A549 (cell line): ENCODE measurements around the gene NGRN. TPM values are rescaled to one million over a fixed set of nuclear protein-coding genes. Genes with fewer than 3 reads are reported as not detected.

Experiments
- ATAC-seq, 2 experiments: fragments of 200-7000 bp in 1 of 2; fragments of >200 bp in 1 of 2; cut with Nextera tagmentation in 1 of 2; cut with Tn5 transposase in 1 of 2; 3 replicates each; pipeline versions ENCODE4 v1.8.0 to v1.9.1; 2018 to 2020; ENCODE audit warnings: mild to moderate bottlenecking in 1 of 2, moderate library complexity in 1 of 2
- CTCF ChIA-PET: fragments of 300-600 bp; sonication (Branson Sonifier 250); formaldehyde crosslinking; extraction: SDS; loops from one replicate; lab custom pipeline; 2021; ENCODE audit warnings: antibody characterized with exemption, inconsistent platforms; lab: Yijun Ruan, JAX
- POLR2A ChIA-PET: fragments of 350-600 bp; formaldehyde crosslinking; extraction: SDS; loops from one replicate; lab custom pipeline; 2021; ENCODE audit warnings: antibody characterized with exemption, inconsistent platforms; lab: Yijun Ruan, JAX
- DNase-seq, 2 experiments: peaks; one replicate each; pipeline versions ENCODE4 v3.0.0 to v3.0.0-alpha.2; 2011 to 2016; ENCODE audit warnings: low read depth in 1 of 2, low spot score in 1 of 2
- FAIRE-seq: peaks from 2 replicates; lab custom pipeline; 2011; peaks lifted over from hg19 to GRCh38; lab: Jason Lieb, UNC
- H3K27ac ChIP-seq, 2 experiments: fragments of >200 bp; sonication (Bioruptor Twin); formaldehyde crosslinking; 3 replicates each; pipeline ENCODE4 v1.5.1; 2016 to 2017
- H3K4me1 ChIP-seq: fragments of >200 bp; sonication (Bioruptor Twin); formaldehyde crosslinking; 3 replicates; pipeline ENCODE4 v1.6.1; 2016
- H3K4me2 ChIP-seq: fragments of >200 bp; sonication (Bioruptor Twin); formaldehyde crosslinking; 3 replicates; pipeline ENCODE4 v1.6.1; 2016
- H3K4me3 ChIP-seq: fragments of >200 bp; sonication (Bioruptor Twin); formaldehyde crosslinking; 3 replicates; pipeline ENCODE4 v1.5.1; 2016
- H3K9me3 ChIP-seq: fragments of >200 bp; sonication (Bioruptor Twin); formaldehyde crosslinking; 3 replicates; pipeline ENCODE4 v1.6.1; 2016
- ATOH8 ChIP-seq: fragments of 250-450 bp; sonication (Bioruptor Pico); IDR thresholded peaks from 2 replicates; pipeline ENCODE4 v1.5.0; 2020; ENCODE audit warnings: low read depth, mild to moderate bottlenecking, moderate library complexity
- BHLHE40 ChIP-seq: IDR thresholded peaks from 2 replicates; pipeline ENCODE4 v1.6.1; 2012; ENCODE audit warnings: low read depth, low read length, inconsistent platforms
- CEBPB ChIP-seq, 2 experiments: fragments of >200 bp in 1 of 2; sonication (Bioruptor Twin) in 1 of 2; formaldehyde crosslinking in 1 of 2; IDR thresholded peaks; 2 replicates each; pipeline ENCODE4 v1.6.1; 2012 to 2016
- CHD2 ChIP-seq: fragments of 150-350 bp; IDR thresholded peaks from 2 replicates; pipeline ENCODE4 v1.6.1; 2014; ENCODE audit warnings: low read length; ENCODE audit not compliant: partially characterized antibody
- E2F6 ChIP-seq: IDR thresholded peaks from 2 replicates; pipeline ENCODE4 v1.6.1; 2012; ENCODE audit warnings: low read depth, borderline replicate concordance
- EHF ChIP-seq: fragments of 250-450 bp; sonication (Bioruptor Pico); IDR thresholded peaks from 2 replicates; pipeline ENCODE4 v1.5.0; 2020; ENCODE audit warnings: mild to moderate bottlenecking
- EHMT2 ChIP-seq: fragments of 200-600 bp; sonication (generic); IDR thresholded peaks from 2 replicates; pipeline ENCODE4 v1.6.1; 2016; ENCODE audit warnings: antibody characterized with exemption, low read depth, mild to moderate bottlenecking, moderate library complexity
- EP300 ChIP-seq, 2 experiments: fragments of >200 bp; sonication (Bioruptor Twin); formaldehyde crosslinking; IDR thresholded peaks; 2 replicates in 1 of 2; 3 replicates in 1 of 2; pipeline ENCODE4 v1.6.1; 2016 to 2017
- HDAC2 ChIP-seq: fragments of 200-600 bp; sonication (generic); IDR thresholded peaks from 2 replicates; pipeline ENCODE4 v1.6.1; 2016
- HEYL ChIP-seq: fragments of 250-450 bp; sonication (Bioruptor Pico); IDR thresholded peaks from 2 replicates; pipeline ENCODE4 v1.8.0; 2021; ENCODE audit warnings: mild to moderate bottlenecking, moderate library complexity
- JUNB ChIP-seq: fragments of >200 bp; sonication (Bioruptor Twin); formaldehyde crosslinking; IDR thresholded peaks from 2 replicates; pipeline ENCODE4 v1.6.1; 2016
- MAFK ChIP-seq: fragments of 450-650 bp; IDR thresholded peaks from 2 replicates; pipeline ENCODE4 v1.6.1; 2014; ENCODE audit not compliant: partially characterized antibody
- MYC ChIP-seq: IDR thresholded peaks from 2 replicates; pipeline ENCODE4 v1.6.1; 2012; ENCODE audit warnings: mild to moderate bottlenecking, inconsistent platforms, low read length, improper control_type of control experiment, borderline replicate concordance
- NFE2L2 ChIP-seq: fragments of 150-350 bp; conservative IDR thresholded peaks from 2 replicates; pipeline ENCODE4 v1.6.1; 2014; ENCODE audit warnings: low read length
- PBX3 ChIP-seq: IDR thresholded peaks from 2 replicates; pipeline ENCODE4 v1.6.1; 2012
- POLR2AphosphoS2 ChIP-seq: conservative IDR thresholded peaks from 2 replicates; pipeline ENCODE4 v1.6.1; 2012; ENCODE audit warnings: low read length, improper control_type of control experiment, inconsistent platforms
- RCOR1 ChIP-seq: fragments of 150-350 bp; IDR thresholded peaks from 2 replicates; pipeline ENCODE4 v1.6.1; 2014; ENCODE audit warnings: antibody characterized with exemption, low read length, low read depth
- RNF2 ChIP-seq: fragments of 200-600 bp; sonication (generic); IDR thresholded peaks from 2 replicates; pipeline ENCODE4 v1.6.1; 2016; ENCODE audit warnings: low read depth, mild to moderate bottlenecking, antibody characterized with exemption, moderate library complexity, borderline replicate concordance
- TP53 ChIP-seq: fragments of 250-450 bp; sonication (Bioruptor Pico); IDR thresholded peaks from 2 replicates; pipeline ENCODE4 v1.5.0; 2021; ENCODE audit warnings: mild to moderate bottlenecking, moderate library complexity
- WGBS: methylation state at CpG from one replicate; pipeline ENCODE4 v1.1.6; 2017; ENCODE audit errors: missing lambda C conversion rate; 5-methylcytosine and 5-hydroxymethylcytosine counted together
- polyA plus RNA-seq, 4 experiments: library from polyadenylated mRNA; depleted of rRNA in 3 of 4; stranded (reverse); fragments of >200 nt; fragmentation: RNase III in 1 of 4; extraction: RNeasy Plus Mini Kit Qiagen cat#74134 plus additional on column Dnase treatment in 1 of 4; gene quantifications; 2 replicates in 3 of 4; 3 replicates in 1 of 4; pipeline ENCODE4 v1.2.3, GENCODE V29; 2011 to 2017
- TF ChIP-seq, protein P1 (sequence below): fragments of 250-450 bp; sonication (Bioruptor Pico); IDR thresholded peaks from 2 replicates; pipeline ENCODE4 v1.5.0; 2021; ENCODE audit warnings: mild to moderate bottlenecking, moderate library complexity, borderline replicate concordance
- TF ChIP-seq, protein P2 (sequence below): fragments of >200 bp; sonication (Bioruptor Twin); formaldehyde crosslinking; IDR thresholded peaks from 3 replicates; pipeline ENCODE4 v1.6.1; 2016
- TF ChIP-seq, protein P3 (sequence below): fragments of >200 bp; sonication (Bioruptor Twin); formaldehyde crosslinking; IDR thresholded peaks from 3 replicates; pipeline ENCODE4 v1.5.1; 2016

NGRN gene
- polyA plus RNA-seq, 2 of the 4 experiments (the other 2 are of a cell fraction): 83.2 to 159 TPM

GRCh38 chr15:90306560-90306959 lies 41.1 kb downstream of the NGRN start:
- H3K9me3 ChIP-seq: no peaks in the 10 kb centered on the region
- TF ChIP-seq EHMT2 (no peak), RCOR1 (no peak)
- TF ChIP-seq, all 56 proteins: peak for 0
- POLR2A ChIA-PET: no interaction called here
- Histone ChIP-seq H3K4me2 (no peak overlapping the region), H3K4me3 (no peak overlapping the region), H3K4me1 (no peaks in the 10 kb centered on the region), H3K27ac (no peak overlapping the region)
- FAIRE-seq: no peak
- CTCF ChIA-PET: interaction anchor here (1.7 to 8.2 kb wide), 5 partner anchors 10 to 176 kb away, joined by 4 to 104 read pairs (median 28); no protein-coding TSS in a partner anchor
- ATAC-seq: no peak
- 57% methylated on average over 6 of the region's 6 CpGs for WGBS
- no peak for DNase-seq

DNA sequence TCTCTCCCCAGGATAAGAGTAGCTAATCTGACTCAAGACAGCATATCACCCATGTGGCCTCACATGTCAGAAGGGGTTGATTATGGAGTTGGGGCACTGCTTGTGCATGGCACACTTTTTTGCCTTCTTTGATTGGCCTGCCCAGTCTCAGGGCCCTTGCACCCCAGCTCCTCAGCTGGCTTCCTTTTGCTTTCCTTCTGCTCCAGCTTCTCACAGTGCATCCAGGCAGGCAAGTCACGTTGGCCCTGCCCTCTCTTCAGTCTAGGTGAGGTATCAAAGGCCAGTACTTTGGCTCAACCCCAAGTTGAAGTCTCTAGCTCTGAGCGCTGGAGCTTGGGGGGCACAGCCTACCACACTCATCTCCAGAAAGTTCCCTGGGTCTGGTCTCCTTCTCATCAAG lies 42.2 kb downstream of the NGRN start:
- H3K4me1 ChIP-seq: no peaks in the 10 kb centered on the region
- ATAC-seq (0 out of 6 replicates have a peak, but pooled peaks of 1 of the 2 experiments have one; percentile 12), FAIRE-seq (no peak), DNase-seq (no peak)
- H3K4me2 ChIP-seq: no peak overlapping the region
- no peak for TF ChIP-seq POLR2AphosphoS2
- no peak for TF ChIP-seq RNF2
- TF ChIP-seq, protein P1, sequence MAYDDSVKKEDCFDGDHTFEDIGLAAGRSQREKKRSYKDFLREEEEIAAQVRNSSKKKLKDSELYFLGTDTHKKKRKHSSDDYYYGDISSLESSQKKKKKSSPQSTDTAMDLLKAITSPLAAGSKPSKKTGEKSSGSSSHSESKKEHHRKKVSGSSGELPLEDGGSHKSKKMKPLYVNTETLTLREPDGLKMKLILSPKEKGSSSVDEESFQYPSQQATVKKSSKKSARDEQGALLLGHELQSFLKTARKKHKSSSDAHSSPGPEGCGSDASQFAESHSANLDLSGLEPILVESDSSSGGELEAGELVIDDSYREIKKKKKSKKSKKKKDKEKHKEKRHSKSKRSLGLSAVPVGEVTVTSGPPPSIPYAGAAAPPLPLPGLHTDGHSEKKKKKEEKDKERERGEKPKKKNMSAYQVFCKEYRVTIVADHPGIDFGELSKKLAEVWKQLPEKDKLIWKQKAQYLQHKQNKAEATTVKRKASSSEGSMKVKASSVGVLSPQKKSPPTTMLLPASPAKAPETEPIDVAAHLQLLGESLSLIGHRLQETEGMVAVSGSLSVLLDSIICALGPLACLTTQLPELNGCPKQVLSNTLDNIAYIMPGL (CRISPR knock-in tag): no peak
- TF ChIP-seq HDAC2: no peak
- TF ChIP-seq, protein P2, sequence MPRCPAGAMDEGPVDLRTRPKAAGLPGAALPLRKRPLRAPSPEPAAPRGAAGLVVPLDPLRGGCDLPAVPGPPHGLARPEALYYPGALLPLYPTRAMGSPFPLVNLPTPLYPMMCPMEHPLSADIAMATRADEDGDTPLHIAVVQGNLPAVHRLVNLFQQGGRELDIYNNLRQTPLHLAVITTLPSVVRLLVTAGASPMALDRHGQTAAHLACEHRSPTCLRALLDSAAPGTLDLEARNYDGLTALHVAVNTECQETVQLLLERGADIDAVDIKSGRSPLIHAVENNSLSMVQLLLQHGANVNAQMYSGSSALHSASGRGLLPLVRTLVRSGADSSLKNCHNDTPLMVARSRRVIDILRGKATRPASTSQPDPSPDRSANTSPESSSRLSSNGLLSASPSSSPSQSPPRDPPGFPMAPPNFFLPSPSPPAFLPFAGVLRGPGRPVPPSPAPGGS: no peak
- no peak for TF ChIP-seq BHLHE40
- no peak for TF ChIP-seq MYC
- TF ChIP-seq CHD2: no peak
- no peak for TF ChIP-seq EHF (CRISPR knock-in tag)
- no peak for TF ChIP-seq E2F6
- no peak for TF ChIP-seq JUNB
- TF ChIP-seq TP53 (CRISPR knock-in tag): no peak
- no peak for TF ChIP-seq ATOH8
- ChIA-PET POLR2A (no interaction called here), CTCF (interaction anchor here (0.7 to 8.2 kb wide), 7 partner anchors 9 to 356 kb away, joined by 3 to 104 read pairs (median 5); no protein-coding TSS in a partner anchor)
- H3K4me3 ChIP-seq: no peak overlapping the region
- WGBS: 64% methylated on average over 2 of the region's 2 CpGs
- no peak overlapping the region for H3K27ac ChIP-seq
- H3K9me3 ChIP-seq: no peaks in the 10 kb centered on the region

DNA sequence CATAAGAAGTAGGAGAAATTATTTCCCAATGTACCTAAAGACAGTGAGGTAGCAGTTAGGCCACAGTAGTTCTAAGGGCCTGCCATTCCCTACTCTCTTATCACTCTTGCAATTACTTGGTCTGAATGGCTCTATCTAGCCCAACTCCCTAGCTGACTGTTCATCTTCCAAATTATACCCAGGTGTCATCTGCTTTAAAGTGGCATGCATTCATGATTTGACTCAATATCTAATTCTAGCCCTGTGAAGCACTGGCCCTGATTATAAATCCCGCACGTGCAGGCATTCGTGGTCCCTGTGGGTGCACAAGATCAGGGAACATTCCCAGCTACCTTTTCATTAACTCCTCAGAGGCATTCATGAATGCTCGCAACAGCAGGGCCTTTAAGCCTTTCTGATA lies 43.5 kb downstream of the NGRN start:
- WGBS: 97% methylated on average over 4 of the region's 4 CpGs
- ATAC-seq (0 out of 6 replicates have a peak, but pooled peaks of 1 of the 2 experiments have one; percentile 27), DNase-seq (no peak), FAIRE-seq (no peak)
- no peaks in the 10 kb centered on the region for H3K9me3 ChIP-seq
- no peak overlapping the region for H3K4me2 ChIP-seq
- no peak overlapping the region for H3K4me3 ChIP-seq
- H3K4me1 ChIP-seq: no peaks in the 10 kb centered on the region
- POLR2A ChIA-PET: no interaction called here
- CTCF ChIA-PET: interaction anchor here (3.3 to 4.0 kb wide), 3 partner anchors 8 to 174 kb away, joined by 20 to 42 read pairs (median 25); no protein-coding TSS in a partner anchor
- no peak overlapping the region for H3K27ac ChIP-seq
- TF ChIP-seq PBX3 (no peak), CEBPB (IDR thresholded peaks at IDR 0.05) (no peak), EP300 (IDR thresholded peaks at IDR 0.05) (no peak), POLR2AphosphoS2 (no peak), HEYL (CRISPR knock-in tag) (no peak), MAFK (no peak), NFE2L2 (no peak), ATOH8 (no peak)
- TF ChIP-seq, protein P1 (CRISPR knock-in tag): no peak
- TF ChIP-seq, protein P3, sequence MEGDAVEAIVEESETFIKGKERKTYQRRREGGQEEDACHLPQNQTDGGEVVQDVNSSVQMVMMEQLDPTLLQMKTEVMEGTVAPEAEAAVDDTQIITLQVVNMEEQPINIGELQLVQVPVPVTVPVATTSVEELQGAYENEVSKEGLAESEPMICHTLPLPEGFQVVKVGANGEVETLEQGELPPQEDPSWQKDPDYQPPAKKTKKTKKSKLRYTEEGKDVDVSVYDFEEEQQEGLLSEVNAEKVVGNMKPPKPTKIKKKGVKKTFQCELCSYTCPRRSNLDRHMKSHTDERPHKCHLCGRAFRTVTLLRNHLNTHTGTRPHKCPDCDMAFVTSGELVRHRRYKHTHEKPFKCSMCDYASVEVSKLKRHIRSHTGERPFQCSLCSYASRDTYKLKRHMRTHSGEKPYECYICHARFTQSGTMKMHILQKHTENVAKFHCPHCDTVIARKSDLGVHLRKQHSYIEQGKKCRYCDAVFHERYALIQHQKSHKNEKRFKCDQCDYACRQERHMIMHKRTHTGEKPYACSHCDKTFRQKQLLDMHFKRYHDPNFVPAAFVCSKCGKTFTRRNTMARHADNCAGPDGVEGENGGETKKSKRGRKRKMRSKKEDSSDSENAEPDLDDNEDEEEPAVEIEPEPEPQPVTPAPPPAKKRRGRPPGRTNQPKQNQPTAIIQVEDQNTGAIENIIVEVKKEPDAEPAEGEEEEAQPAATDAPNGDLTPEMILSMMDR: no peak
